Measurements from ENCODE around the gene ASTN2. TPM values are rescaled to one million over a fixed set of nuclear protein-coding genes. Genes with fewer than 3 reads are reported as not detected.

The ASTN2 gene
- polyA plus RNA-seq (2013, experiment 1 of 2) = 7.8 TPM
- 7.3 TPM for polyA plus RNA-seq (2013, experiment 2 of 2)

- peak within 1 kb of the TSS; percentile 88 for H2AFZ ChIP-seq (ENCODE audit: low read length)
- H3K27ac ChIP-seq (replicated peaks; ENCODE audit: low read length) = no peak within 1 kb of the TSS
- H3K9me3 ChIP-seq (replicated peaks in 1 of 2; ENCODE audit: control insufficient read depth in 2 of 2, insufficient read depth in 1 of 2, low read depth in 1 of 2, low read length in 2 of 2) = no peaks in the 10 kb centered on the region
- H3K9ac ChIP-seq (ENCODE audit: low read depth, low read length, poor library complexity) = peak within 1 kb of the TSS; percentile 93
- no peak within 1 kb of the TSS for H3K14ac ChIP-seq (ENCODE audit: low read length)
- H2BK120ac ChIP-seq (ENCODE audit: low read depth, low read length) = peak within 1 kb of the TSS; percentile 49
- H4K8ac ChIP-seq (ENCODE audit: low read depth, low read length) = no peak within 1 kb of the TSS
- H2AK5ac ChIP-seq (ENCODE audit: low read depth, low read length) = no peak within 1 kb of the TSS
- H3K36me3 ChIP-seq (replicated peaks in 1 of 2; ENCODE audit: control insufficient read depth in 2 of 2, insufficient read depth in 2 of 2, low read length in 2 of 2) = no peaks in the 10 kb centered on the region
- no peak within 1 kb of the TSS for H3K23ac ChIP-seq (ENCODE audit: low read depth, low read length, poor library complexity)
- no peak within 1 kb of the TSS for H3K4ac ChIP-seq (ENCODE audit: low read length)
- H2BK15ac ChIP-seq (ENCODE audit: low read length) = peak within 1 kb of the TSS; percentile 61
- H3K4me3 ChIP-seq (ENCODE audit: low read length in 2 of 2) = peak within 1 kb of the TSS; percentile 32 to 89
- H3K4me1 ChIP-seq (ENCODE audit: control insufficient read depth in 2 of 2, insufficient read depth in 1 of 2, low read depth in 1 of 2, low read length in 2 of 2) = peaks cover 0 to 10% of the 10 kb centered on the region in 2 donors
- H4K91ac ChIP-seq (ENCODE audit: low read depth, low read length, poor library complexity) = no peak within 1 kb of the TSS
- peak within 1 kb of the TSS; percentile 97 for H3K4me2 ChIP-seq (ENCODE audit: insufficient read depth, low read length, poor library complexity, severe bottlenecking)
- H3K79me1 ChIP-seq (ENCODE audit: low read depth, low read length) = no peaks in the 10 kb centered on the region
- DNase-seq (ENCODE audit: low spot score) = peak; percentile 37
- WGBS, 2 donors (ENCODE audit: extremely low coverage in 2 of 2, insufficient read length in 2 of 2, insufficient replicate concordance in 1 of 2) = no CpG with 5 or more reads among the region's 48 CpGs
- H2BK5ac ChIP-seq (ENCODE audit: low read length) = no peak within 1 kb of the TSS
- peaks cover 10 to 57% (median 28%) of the 10 kb centered on the region in 3 experiments for H3K27me3 ChIP-seq (ENCODE audit: control insufficient read depth in 3 of 3, insufficient read depth in 3 of 3, low read depth in 1 of 3, low read length in 3 of 3)
- H3K18ac ChIP-seq (ENCODE audit: low read length) = peak within 1 kb of the TSS; percentile 93
- peak within 1 kb of the TSS; percentile 32 for H2BK12ac ChIP-seq (ENCODE audit: low read length)
These were observed at the start of gene ASTN2 for GRCh38 chr9:117414906-117415331. TSS of gene ASTN2 (minus strand) at chr9:117415057. CDS start at chr9:117414938, 119 bp downstream.

- Histone ChIP-seq H3K79me1 (ENCODE audit: low read depth, low read length) (no peaks in the 10 kb centered on the region), H3K36me3 (replicated peaks in 1 of 2; ENCODE audit: control insufficient read depth in 2 of 2, insufficient read depth in 2 of 2, low read length in 2 of 2) (no peaks in the 10 kb centered on the region), H3K4me3 (ENCODE audit: low read length in 2 of 2) (no peak overlapping the region), H2AFZ (ENCODE audit: low read length) (no peak overlapping the region), H2BK12ac (ENCODE audit: low read length) (no peak overlapping the region), H2AK5ac (ENCODE audit: low read depth, low read length) (no peak overlapping the region), H3K27ac (replicated peaks; ENCODE audit: low read length) (no peak overlapping the region), H3K23ac (ENCODE audit: low read depth, low read length, poor library complexity) (no peak overlapping the region), H3K4ac (ENCODE audit: low read length) (no peak overlapping the region), H2BK5ac (ENCODE audit: low read length) (no peak overlapping the region), H3K4me1 (ENCODE audit: control insufficient read depth in 2 of 2, insufficient read depth in 1 of 2, low read depth in 1 of 2, low read length in 2 of 2) (no peaks in the 10 kb centered on the region), H4K8ac (ENCODE audit: low read depth, low read length) (no peak overlapping the region), H3K18ac (ENCODE audit: low read length) (no peak overlapping the region), H3K9me3 (replicated peaks in 1 of 2; ENCODE audit: control insufficient read depth in 2 of 2, insufficient read depth in 1 of 2, low read depth in 1 of 2, low read length in 2 of 2) (no peaks in the 10 kb centered on the region), H3K9ac (ENCODE audit: low read depth, low read length, poor library complexity) (no peak overlapping the region), H3K27me3 (ENCODE audit: control insufficient read depth in 3 of 3, insufficient read depth in 3 of 3, low read depth in 1 of 3, low read length in 3 of 3) (no peaks in the 10 kb centered on the region), H2BK120ac (ENCODE audit: low read depth, low read length) (no peak overlapping the region), H4K91ac (ENCODE audit: low read depth, low read length, poor library complexity) (no peak overlapping the region), H2BK15ac (ENCODE audit: low read length) (no peak overlapping the region), H3K4me2 (ENCODE audit: insufficient read depth, low read length, poor library complexity, severe bottlenecking) (no peak overlapping the region), H3K14ac (ENCODE audit: low read length) (no peak overlapping the region)
- WGBS, 2 donors (ENCODE audit: extremely low coverage in 2 of 2, insufficient read length in 2 of 2, insufficient replicate concordance in 1 of 2) = no CpG with 5 or more reads among the region's 4 CpGs
- no peak for DNase-seq (ENCODE audit: low spot score)
These were observed 48.0 kb upstream of the ASTN2 start for GRCh38 chr9:117462861-117463260.

- Histone ChIP-seq H4K8ac (ENCODE audit: low read depth, low read length) (no peak overlapping the region), H3K27me3 (ENCODE audit: control insufficient read depth in 3 of 3, insufficient read depth in 3 of 3, low read depth in 1 of 3, low read length in 3 of 3) (no peaks in the 10 kb centered on the region), H3K18ac (ENCODE audit: low read length) (no peak overlapping the region), H3K23ac (ENCODE audit: low read depth, low read length, poor library complexity) (no peak overlapping the region), H3K27ac (replicated peaks; ENCODE audit: low read length) (no peak overlapping the region), H3K4me3 (ENCODE audit: low read length in 2 of 2) (no peak overlapping the region), H3K79me1 (ENCODE audit: low read depth, low read length) (no peaks in the 10 kb centered on the region), H2BK15ac (ENCODE audit: low read length) (no peak overlapping the region), H2AK5ac (ENCODE audit: low read depth, low read length) (no peak overlapping the region), H3K4me1 (ENCODE audit: control insufficient read depth in 2 of 2, insufficient read depth in 1 of 2, low read depth in 1 of 2, low read length in 2 of 2) (no peaks in the 10 kb centered on the region), H3K9ac (ENCODE audit: low read depth, low read length, poor library complexity) (no peak overlapping the region), H2AFZ (ENCODE audit: low read length) (no peak overlapping the region), H3K36me3 (replicated peaks in 1 of 2; ENCODE audit: control insufficient read depth in 2 of 2, insufficient read depth in 2 of 2, low read length in 2 of 2) (no peaks in the 10 kb centered on the region), H3K4ac (ENCODE audit: low read length) (no peak overlapping the region), H4K91ac (ENCODE audit: low read depth, low read length, poor library complexity) (no peak overlapping the region), H2BK120ac (ENCODE audit: low read depth, low read length) (no peak overlapping the region), H3K4me2 (ENCODE audit: insufficient read depth, low read length, poor library complexity, severe bottlenecking) (no peak overlapping the region), H3K9me3 (replicated peaks in 1 of 2; ENCODE audit: control insufficient read depth in 2 of 2, insufficient read depth in 1 of 2, low read depth in 1 of 2, low read length in 2 of 2) (no peaks in the 10 kb centered on the region), H2BK12ac (ENCODE audit: low read length) (no peak overlapping the region), H2BK5ac (ENCODE audit: low read length) (no peak overlapping the region), H3K14ac (ENCODE audit: low read length) (no peak overlapping the region)
- no CpG with 5 or more reads among the region's 3 CpGs for WGBS, 2 donors (ENCODE audit: extremely low coverage in 2 of 2, insufficient read length in 2 of 2, insufficient replicate concordance in 1 of 2)
- DNase-seq (ENCODE audit: low spot score) = no peak
These were observed 46.5 kb upstream of the ASTN2 start for GRCh38 chr9:117461386-117461785.

- H2BK120ac ChIP-seq (ENCODE audit: low read depth, low read length) = no peak overlapping the region
- H3K23ac ChIP-seq (ENCODE audit: low read depth, low read length, poor library complexity) = no peak overlapping the region
- H3K18ac ChIP-seq (ENCODE audit: low read length) = no peak overlapping the region
- H3K9ac ChIP-seq (ENCODE audit: low read depth, low read length, poor library complexity) = no peak overlapping the region
- no peak overlapping the region for H3K27ac ChIP-seq (replicated peaks; ENCODE audit: low read length)
- no peak for DNase-seq (ENCODE audit: low spot score)
- H2BK12ac ChIP-seq (ENCODE audit: low read length) = no peak overlapping the region
- no peak overlapping the region for H2BK5ac ChIP-seq (ENCODE audit: low read length)
- no peak overlapping the region for H2BK15ac ChIP-seq (ENCODE audit: low read length)
- no peaks in the 10 kb centered on the region for H3K27me3 ChIP-seq (ENCODE audit: control insufficient read depth in 3 of 3, insufficient read depth in 3 of 3, low read depth in 1 of 3, low read length in 3 of 3)
- no peaks in the 10 kb centered on the region for H3K36me3 ChIP-seq (replicated peaks in 1 of 2; ENCODE audit: control insufficient read depth in 2 of 2, insufficient read depth in 2 of 2, low read length in 2 of 2)
- no peak overlapping the region for H3K4ac ChIP-seq (ENCODE audit: low read length)
- no peak overlapping the region for H2AFZ ChIP-seq (ENCODE audit: low read length)
- H3K14ac ChIP-seq (ENCODE audit: low read length) = no peak overlapping the region
- no peak overlapping the region for H3K4me3 ChIP-seq (ENCODE audit: low read length in 2 of 2)
- H3K79me1 ChIP-seq (ENCODE audit: low read depth, low read length) = peaks cover 2% of the 10 kb centered on the region
- H3K4me1 ChIP-seq (ENCODE audit: control insufficient read depth in 2 of 2, insufficient read depth in 1 of 2, low read depth in 1 of 2, low read length in 2 of 2) = no peaks in the 10 kb centered on the region
- no CpG with 5 or more reads among the region's 3 CpGs for WGBS, 2 donors (ENCODE audit: extremely low coverage in 2 of 2, insufficient read length in 2 of 2, insufficient replicate concordance in 1 of 2)
- no peak overlapping the region for H2AK5ac ChIP-seq (ENCODE audit: low read depth, low read length)
- no peak overlapping the region for H4K8ac ChIP-seq (ENCODE audit: low read depth, low read length)
- no peak overlapping the region for H4K91ac ChIP-seq (ENCODE audit: low read depth, low read length, poor library complexity)
- H3K9me3 ChIP-seq (replicated peaks in 1 of 2; ENCODE audit: control insufficient read depth in 2 of 2, insufficient read depth in 1 of 2, low read depth in 1 of 2, low read length in 2 of 2) = peaks cover 0 to 2% of the 10 kb centered on the region in 2 donors
- no peak overlapping the region for H3K4me2 ChIP-seq (ENCODE audit: insufficient read depth, low read length, poor library complexity, severe bottlenecking)
These were observed 45.9 kb upstream of the ASTN2 start for GRCh38 chr9:117460743-117461142.
